Measurements from ENCODE around the gene BMS1.
"Not testable (repeated sequence)": the region's sequence is repeated elsewhere in the genome, so short reads cannot be mapped to it uniquely, and the experiment has no call there.

GRCh38 chr10:42817417-42817816 is 34.8 kb downstream of the BMS1 start:
- TF ChIP-seq YY1 (IDR thresholded peaks at IDR 0.05; ENCODE audit: insufficient read depth, insufficient replicate concordance, low read depth, low read length); ZBTB21 (CRISPR knock-in tag; IDR thresholded peaks at IDR 0.05); EP300 (IDR thresholded peaks at IDR 0.05; ENCODE audit: low read depth in 2 of 2, low read length in 2 of 2); EP300 (CRISPR knock-in tag; IDR thresholded peaks at IDR 0.05; ENCODE audit: borderline replicate concordance): not testable (repeated sequence)
- TF ChIP-seq, protein P1, sequence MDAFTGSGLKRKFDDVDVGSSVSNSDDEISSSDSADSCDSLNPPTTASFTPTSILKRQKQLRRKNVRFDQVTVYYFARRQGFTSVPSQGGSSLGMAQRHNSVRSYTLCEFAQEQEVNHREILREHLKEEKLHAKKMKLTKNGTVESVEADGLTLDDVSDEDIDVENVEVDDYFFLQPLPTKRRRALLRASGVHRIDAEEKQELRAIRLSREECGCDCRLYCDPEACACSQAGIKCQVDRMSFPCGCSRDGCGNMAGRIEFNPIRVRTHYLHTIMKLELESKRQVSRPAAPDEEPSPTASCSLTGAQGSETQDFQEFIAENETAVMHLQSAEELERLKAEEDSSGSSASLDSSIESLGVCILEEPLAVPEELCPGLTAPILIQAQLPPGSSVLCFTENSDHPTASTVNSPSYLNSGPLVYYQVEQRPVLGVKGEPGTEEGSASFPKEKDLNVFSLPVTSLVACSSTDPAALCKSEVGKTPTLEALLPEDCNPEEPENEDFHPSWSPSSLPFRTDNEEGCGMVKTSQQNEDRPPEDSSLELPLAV (CRISPR knock-in tag; conservative IDR thresholded peaks at IDR 0.05; ENCODE audit: low read depth), result not testable (repeated sequence)
